ENCODE results near the gene ADARB2.

GRCh38 chr10:1440897-1441296 is 296.4 kb downstream of the ADARB2 start:
- no peak for TF ChIP-seq FEZF1 (tag by site-specific recombination; IDR thresholded peaks at IDR 0.05)
- TF ChIP-seq CTCF (tag by site-specific recombination; IDR thresholded peaks at IDR 0.05): no peak
- TF ChIP-seq TCF7L2 (IDR thresholded peaks at IDR 0.05; ENCODE audit: borderline replicate concordance, low read depth, low read length): no peak
- TF ChIP-seq BCL11A (tag by site-specific recombination; IDR thresholded peaks at IDR 0.05; ENCODE audit: low read depth): no peak
- TF ChIP-seq ZNF561 (tag by site-specific recombination; IDR thresholded peaks at IDR 0.05; ENCODE audit: borderline replicate concordance): no peak
- TF ChIP-seq ZNF768 (tag by site-specific recombination; IDR thresholded peaks at IDR 0.05): no peak
- no peak for TF ChIP-seq ZNF391 (tag by site-specific recombination; IDR thresholded peaks at IDR 0.05; ENCODE audit: borderline replicate concordance, low read depth)
- no peak for TF ChIP-seq ZFP3 (tag by site-specific recombination; IDR thresholded peaks at IDR 0.05; ENCODE audit: low read depth)
- TF ChIP-seq TSHZ1 (tag by site-specific recombination; IDR thresholded peaks at IDR 0.05; ENCODE audit: borderline replicate concordance): no peak
- TF ChIP-seq PATZ1 (tag by site-specific recombination; IDR thresholded peaks at IDR 0.05): no peak
- TF ChIP-seq TRIM28 (IDR thresholded peaks at IDR 0.05; ENCODE audit: borderline replicate concordance, low read length): no peak
- no peak for TF ChIP-seq REST (tag by site-specific recombination; IDR thresholded peaks at IDR 0.05)
- no peak for TF ChIP-seq ZNF664 (tag by site-specific recombination; IDR thresholded peaks at IDR 0.05)
- TF ChIP-seq ZFP37 (tag by site-specific recombination; IDR thresholded peaks at IDR 0.05): no peak
